Right lobe of liver (tissue), 6 donors: ENCODE measurements around the gene ASGR2. TPM values are rescaled to one million over a fixed set of nuclear protein-coding genes. Genes with fewer than 3 reads are reported as not detected.

Source experiments
- ATAC-seq, 4 donors: fragments of 200-7000 bp; cut with Tn5 transposase; one replicate each; pipeline ENCODE4 v1.9.1; 2020; ENCODE audit warnings: mild to moderate bottlenecking in 4 of 4, moderate library complexity in 4 of 4
- DNase-seq, 3 donors: peaks; one replicate each; pipeline ENCODE4 v3.0.0-alpha.2; 2020
- H3K27ac ChIP-seq, 3 donors: fragments of 200-600 bp; one replicate each; pipeline ENCODE4 v1.8.0; 2022
- H3K27me3 ChIP-seq, 2 donors: fragments of 200-600 bp; one replicate each; pipeline ENCODE4 v1.8.0; 2022
- H3K36me3 ChIP-seq, 4 donors: fragments of 200-600 bp; sonication (generic) in 1 of 4; one replicate each; pipeline versions ENCODE4 v1.5.1 to v1.8.0; 2017 to 2022; ENCODE audit warnings: control low read depth in 1 of 4
- H3K4me1 ChIP-seq, 4 donors: fragments of 200-600 bp; sonication (generic) in 1 of 4; one replicate each; pipeline versions ENCODE4 v1.5.1 to v1.8.0; 2017 to 2022; ENCODE audit warnings: control low read depth in 1 of 4
- H3K4me3 ChIP-seq, 3 donors: fragments of 200-600 bp; one replicate each; pipeline ENCODE4 v1.8.0; 2022
- H3K9me3 ChIP-seq, 4 donors: fragments of 200-600 bp; sonication (generic) in 1 of 4; one replicate each; pipeline versions ENCODE4 v1.5.1 to v1.8.0; 2017 to 2022; ENCODE audit warnings: control low read depth in 1 of 4
- POLR2A ChIP-seq: fragments of 450-650 bp; IDR thresholded peaks from one replicate; pipeline ENCODE4 v1.6.1; 2017; ENCODE audit warnings: antibody characterized with exemption, mild to moderate bottlenecking
- WGBS: methylation state at CpG from one replicate; pipeline ENCODE4 v1.1.6; 2018; ENCODE audit warnings: low coverage, low lambda C conversion rate; ENCODE audit not compliant: insufficient coverage; ENCODE audit errors: missing lambda C conversion rate; 5-methylcytosine and 5-hydroxymethylcytosine counted together
- intact Hi-C, 2 donors: fragments of 100-400 bp; cut with DNase I; formaldehyde crosslinking; loops; one replicate each; pipeline versions ENCODE4 v1.11.2 to v1.14.1; 2022
- total RNA-seq, 6 experiments: library from RNA; depleted of rRNA in 2 of 6; stranded (reverse); fragments of >200 nt in 2 of 6; fragmentation: NEBNext Ultra II Directional in 3 of 6; extraction: Animal tissue kit (Norgen Biotek cat#: 25700) in 3 of 6; gene quantifications; one replicate each; pipeline versions ENCODE4 v1.1.0 to v1.2.4, GENCODE V29; 2016 to 2023
- TF ChIP-seq, protein P1 (sequence below), 4 donors: fragments of 200-600 bp in 3 of 4; fragments of 450-650 bp in 1 of 4; IDR thresholded peaks; one replicate each; pipeline versions ENCODE4 v1.5.1 to v1.8.0; 2016 to 2022; ENCODE audit warnings: antibody characterized with exemption in 4 of 4, mild to moderate bottlenecking in 2 of 4
- donor health status: DM: no; HTN: yes; CAD: no.
- donor health status: DM: no; HTN: no; CAD: no.
- donor health status: DM: no; HTN: no; CAD: no.
- donor health status: DM: no; HTN: yes; CAD: no.
- donor health status: DM: no; HTN: yes; CAD: no.

Gene ASGR2
- total RNA-seq, 6 experiments from 2014 or later: 412 to 553 (median 461) TPM

DNA sequence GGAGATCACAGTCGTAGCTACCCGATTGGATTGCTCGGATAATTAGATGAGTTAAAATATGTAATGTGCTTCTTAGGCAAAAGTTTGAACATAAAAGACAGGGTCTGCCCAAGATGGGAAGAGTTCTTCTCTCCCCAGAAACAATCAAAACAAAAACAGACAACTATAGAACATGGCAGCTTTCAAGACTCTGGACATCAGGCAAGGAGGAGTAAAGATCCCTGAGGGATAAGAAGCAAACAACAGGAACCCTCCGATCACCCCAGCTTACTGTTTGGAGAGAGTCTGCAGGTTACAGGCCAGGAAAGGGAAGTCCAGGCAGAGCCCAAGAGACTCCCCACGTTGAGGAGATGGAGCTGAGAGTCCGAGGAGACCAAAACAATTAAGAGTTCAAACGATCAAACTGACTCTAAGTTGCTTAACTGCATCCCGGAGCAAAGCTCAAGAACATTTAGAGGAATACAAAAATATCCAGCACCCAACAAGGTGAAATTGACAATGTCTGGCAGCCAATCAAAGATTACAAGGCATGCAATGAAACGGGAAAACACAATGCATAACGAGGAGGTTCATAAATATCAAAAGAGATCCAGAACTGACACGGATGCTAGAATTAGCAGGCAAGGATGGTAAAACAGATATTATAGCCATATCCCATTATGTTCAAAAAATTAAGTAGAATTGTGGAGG, 3.9 kb downstream of the ASGR2 start:
- H3K9me3 ChIP-seq: no peaks in the 10 kb centered on the region
- H3K4me1 ChIP-seq: peaks cover 0 to 25% (median 8%) of the 10 kb centered on the region in 4 donors
- peak overlapping the region in 1 of 3 donors; percentile 2 for H3K4me3 ChIP-seq
- WGBS: 49% methylated on average over 11 of the region's 11 CpGs
- DNase-seq (no peak), ATAC-seq (no peak)
- intact Hi-C loops: no loop called here
- H3K36me3 ChIP-seq: peaks cover 0 to 22% (median 4%) of the 10 kb centered on the region in 4 donors
- H3K27ac ChIP-seq: no peak overlapping the region
- H3K27me3 ChIP-seq: no peaks in the 10 kb centered on the region
- TF ChIP-seq POLR2A: no peak
- TF ChIP-seq, protein P1, sequence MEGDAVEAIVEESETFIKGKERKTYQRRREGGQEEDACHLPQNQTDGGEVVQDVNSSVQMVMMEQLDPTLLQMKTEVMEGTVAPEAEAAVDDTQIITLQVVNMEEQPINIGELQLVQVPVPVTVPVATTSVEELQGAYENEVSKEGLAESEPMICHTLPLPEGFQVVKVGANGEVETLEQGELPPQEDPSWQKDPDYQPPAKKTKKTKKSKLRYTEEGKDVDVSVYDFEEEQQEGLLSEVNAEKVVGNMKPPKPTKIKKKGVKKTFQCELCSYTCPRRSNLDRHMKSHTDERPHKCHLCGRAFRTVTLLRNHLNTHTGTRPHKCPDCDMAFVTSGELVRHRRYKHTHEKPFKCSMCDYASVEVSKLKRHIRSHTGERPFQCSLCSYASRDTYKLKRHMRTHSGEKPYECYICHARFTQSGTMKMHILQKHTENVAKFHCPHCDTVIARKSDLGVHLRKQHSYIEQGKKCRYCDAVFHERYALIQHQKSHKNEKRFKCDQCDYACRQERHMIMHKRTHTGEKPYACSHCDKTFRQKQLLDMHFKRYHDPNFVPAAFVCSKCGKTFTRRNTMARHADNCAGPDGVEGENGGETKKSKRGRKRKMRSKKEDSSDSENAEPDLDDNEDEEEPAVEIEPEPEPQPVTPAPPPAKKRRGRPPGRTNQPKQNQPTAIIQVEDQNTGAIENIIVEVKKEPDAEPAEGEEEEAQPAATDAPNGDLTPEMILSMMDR (IDR thresholded peaks at IDR 0.05): no peak

DNA sequence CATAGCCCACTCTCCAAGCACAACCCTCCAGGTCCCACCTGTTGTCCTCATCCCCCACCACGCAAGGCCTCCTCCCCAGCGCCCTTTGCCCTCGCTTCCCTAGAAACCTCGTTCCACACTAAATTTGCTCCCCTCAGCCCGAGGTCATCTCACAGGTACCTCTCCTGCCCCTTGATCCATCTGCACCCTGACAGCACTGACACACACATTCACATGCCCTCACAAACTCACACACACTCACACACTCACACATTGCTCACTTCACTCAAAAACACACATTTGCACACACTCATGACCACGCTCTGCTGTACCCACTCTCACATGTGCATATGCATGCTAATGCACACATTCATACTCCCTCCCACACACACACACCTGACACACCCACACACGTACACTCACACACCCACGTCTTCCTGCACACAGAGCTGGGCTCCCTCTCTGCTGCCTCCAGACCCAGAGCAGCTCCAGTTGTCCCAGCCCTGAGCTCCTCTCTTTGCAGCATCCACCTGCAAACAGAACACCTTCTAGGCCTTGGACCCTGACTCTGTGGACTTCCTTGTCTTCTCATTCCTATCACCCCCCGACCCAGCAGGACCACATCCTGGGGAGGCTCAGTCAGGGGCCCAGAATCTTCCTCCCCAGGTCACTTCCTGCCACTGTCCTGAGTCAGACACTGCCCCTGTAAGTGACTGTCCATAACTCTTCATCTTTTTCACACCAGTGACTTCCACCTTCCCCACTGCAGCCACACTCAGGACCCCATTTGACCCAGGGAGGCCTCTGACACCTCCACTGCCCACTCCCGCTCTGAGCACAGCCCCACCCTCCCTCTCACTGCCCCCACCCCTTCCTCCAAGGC, 4.9 kb downstream of the ASGR2 start:
- Histone ChIP-seq H3K27me3 (no peaks in the 10 kb centered on the region), H3K27ac (no peak overlapping the region), H3K4me3 (no peak overlapping the region), H3K36me3 (peaks cover 0 to 32% (median 4%) of the 10 kb centered on the region in 4 donors), H3K4me1 (peaks cover 0 to 25% (median 8%) of the 10 kb centered on the region in 4 donors), H3K9me3 (no peaks in the 10 kb centered on the region)
- DNase-seq (peak in 1 of 3 donors; percentile 44), ATAC-seq (no peak)
- no peak for TF ChIP-seq POLR2A
- intact Hi-C loops: no loop called here
- 58% methylated on average over 10 of the region's 10 CpGs for WGBS

DNA sequence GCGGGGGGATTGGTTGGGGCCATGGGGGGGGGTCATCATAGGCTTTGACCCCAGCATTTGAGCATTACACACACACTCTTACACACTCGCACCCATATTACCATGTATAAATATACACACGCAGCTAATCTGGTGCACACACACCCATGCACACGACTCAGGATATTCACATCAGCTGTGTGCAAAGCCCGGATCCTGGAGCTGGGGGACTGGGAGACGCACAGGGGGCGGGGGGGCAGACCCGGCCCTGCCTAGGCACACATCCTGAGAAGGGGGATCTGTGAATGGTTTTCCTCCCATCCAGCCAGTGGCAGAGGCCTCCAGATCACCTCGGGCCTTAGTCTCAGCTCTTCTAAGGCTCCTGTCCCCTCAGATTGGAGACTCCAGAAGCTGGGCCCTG, 5.6 kb downstream of the ASGR2 start:
- peak in 1 of 3 donors; percentile 36 for DNase-seq
- H3K4me1 ChIP-seq: peaks cover 0 to 25% (median 8%) of the 10 kb centered on the region in 4 donors
- intact Hi-C loops: no loop called here
- H3K9me3 ChIP-seq: no peaks in the 10 kb centered on the region
- 72% methylated on average over 3 of the region's 9 CpGs for WGBS
- H3K4me3 ChIP-seq: no peak overlapping the region
- TF ChIP-seq, protein P1 (IDR thresholded peaks at IDR 0.05): no peak
- no peak for TF ChIP-seq POLR2A
- no peaks in the 10 kb centered on the region for H3K27me3 ChIP-seq
- no peak for ATAC-seq
- no peak overlapping the region for H3K27ac ChIP-seq
- H3K36me3 ChIP-seq: peaks cover 0 to 32% (median 4%) of the 10 kb centered on the region in 4 donors

DNA sequence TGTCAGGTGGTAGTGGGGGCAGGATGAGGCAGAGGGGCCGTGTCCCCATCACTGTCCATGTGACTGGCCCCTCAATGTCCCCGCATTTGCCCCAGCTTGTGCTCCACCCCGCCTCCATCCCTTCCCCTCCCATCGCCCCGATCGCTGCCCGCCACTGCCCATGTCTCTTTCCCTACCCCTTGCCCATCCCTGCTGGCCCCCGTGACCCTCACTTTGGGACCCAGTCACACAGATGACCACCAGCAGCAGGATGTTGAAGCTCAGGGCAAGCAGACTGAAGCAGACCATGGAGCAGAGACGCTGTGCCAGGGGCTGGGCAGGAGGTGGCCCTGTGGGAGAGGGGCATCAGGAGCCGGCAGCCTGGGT, 6.1 kb downstream of the ASGR2 start:
- H3K4me3 ChIP-seq: no peak overlapping the region

More for the DNA sequence above, 6.1 kb downstream of the ASGR2 start:
- ATAC-seq (no peak), DNase-seq (peak in 1 of 3 donors; percentile 35)
- Histone ChIP-seq H3K36me3 (peaks cover 0 to 33% (median 4%) of the 10 kb centered on the region in 4 donors), H3K27me3 (no peaks in the 10 kb centered on the region), H3K9me3 (no peaks in the 10 kb centered on the region), H3K27ac (no peak overlapping the region), H3K4me1 (peaks cover 0 to 25% (median 8%) of the 10 kb centered on the region in 4 donors)
- TF ChIP-seq POLR2A: no peak
- TF ChIP-seq, protein P1 (IDR thresholded peaks at IDR 0.05): no peak
- 91% methylated on average over 4 of the region's 10 CpGs for WGBS
- intact Hi-C loops: no loop called here
